Brain microvascular endothelial cell (primary cell): Measurements from ENCODE around the gene BTLA.
"Not testable (repeated sequence)": the region's sequence is repeated elsewhere in the genome, so short reads cannot be mapped to it uniquely, and the experiment has no call there.

Source experiments
- DNase-seq: peaks from one replicate; pipeline ENCODE4 v3.0.0-alpha.2; 2020
- H3K27ac ChIP-seq: fragments of 250-450 bp; sonication (Bioruptor Pico); 2 replicates; pipeline ENCODE4 v1.5.1; 2020; ENCODE audit warnings: mild to moderate bottlenecking, moderate library complexity
- H3K27me3 ChIP-seq: fragments of 250-450 bp; sonication (Bioruptor Pico); replicated peaks from 2 replicates; pipeline ENCODE4 v1.5.1; 2020; ENCODE audit warnings: mild to moderate bottlenecking
- H3K36me3 ChIP-seq: fragments of 250-450 bp; sonication (Bioruptor Pico); replicated peaks from 2 replicates; pipeline ENCODE4 v1.5.1; 2020; ENCODE audit warnings: mild to moderate bottlenecking
- H3K4me3 ChIP-seq: 2 replicates; pipeline ENCODE4 v1.5.1; 2011; ENCODE audit warnings: low read depth, mild to moderate bottlenecking, control low read depth, low read length, moderate library complexity
- in situ Hi-C: cut with HindIII; loops from 2 replicates; pipeline ENCODE4 v1.10.0; 2017; ENCODE audit warnings: low sequenced_read_pairs, low pct_ligation_motif_present
- TF ChIP-seq, protein P1 (sequence below): IDR thresholded peaks from 2 replicates; pipeline ENCODE4 v1.5.1; 2011; ENCODE audit warnings: low read depth, mild to moderate bottlenecking, moderate library complexity, low read length, control low read depth, inconsistent platforms; ENCODE audit errors: missing control alignments

BTLA gene

DNA sequence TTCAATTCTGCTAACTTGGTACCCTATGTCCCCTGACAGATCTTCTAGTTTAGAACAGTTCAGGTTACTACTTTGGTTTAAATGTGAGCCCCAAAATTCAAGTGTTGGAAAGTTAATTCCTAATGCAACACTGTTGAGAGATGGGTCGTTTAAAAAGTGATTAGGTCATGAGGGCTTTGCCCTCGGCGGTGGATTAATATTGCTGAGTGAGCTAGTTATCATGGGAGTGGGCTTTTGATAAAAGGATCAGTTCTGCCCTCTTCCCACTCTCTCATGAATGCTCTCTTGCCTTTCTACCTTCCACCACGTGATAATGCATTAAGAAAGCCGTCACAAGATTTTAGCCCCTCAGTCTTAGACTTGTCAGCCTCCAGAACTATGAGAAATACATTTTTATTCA lies 72.1 kb downstream of the BTLA start:
- in situ Hi-C loops: no loop called here
- no peak overlapping the region for H3K27ac ChIP-seq
- no peaks in the 10 kb centered on the region for H3K27me3 ChIP-seq
- H3K4me3 ChIP-seq: no peak overlapping the region
- DNase-seq: no peak
- TF ChIP-seq, protein P1, sequence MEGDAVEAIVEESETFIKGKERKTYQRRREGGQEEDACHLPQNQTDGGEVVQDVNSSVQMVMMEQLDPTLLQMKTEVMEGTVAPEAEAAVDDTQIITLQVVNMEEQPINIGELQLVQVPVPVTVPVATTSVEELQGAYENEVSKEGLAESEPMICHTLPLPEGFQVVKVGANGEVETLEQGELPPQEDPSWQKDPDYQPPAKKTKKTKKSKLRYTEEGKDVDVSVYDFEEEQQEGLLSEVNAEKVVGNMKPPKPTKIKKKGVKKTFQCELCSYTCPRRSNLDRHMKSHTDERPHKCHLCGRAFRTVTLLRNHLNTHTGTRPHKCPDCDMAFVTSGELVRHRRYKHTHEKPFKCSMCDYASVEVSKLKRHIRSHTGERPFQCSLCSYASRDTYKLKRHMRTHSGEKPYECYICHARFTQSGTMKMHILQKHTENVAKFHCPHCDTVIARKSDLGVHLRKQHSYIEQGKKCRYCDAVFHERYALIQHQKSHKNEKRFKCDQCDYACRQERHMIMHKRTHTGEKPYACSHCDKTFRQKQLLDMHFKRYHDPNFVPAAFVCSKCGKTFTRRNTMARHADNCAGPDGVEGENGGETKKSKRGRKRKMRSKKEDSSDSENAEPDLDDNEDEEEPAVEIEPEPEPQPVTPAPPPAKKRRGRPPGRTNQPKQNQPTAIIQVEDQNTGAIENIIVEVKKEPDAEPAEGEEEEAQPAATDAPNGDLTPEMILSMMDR: no peak
- H3K36me3 ChIP-seq: no peaks in the 10 kb centered on the region

DNA sequence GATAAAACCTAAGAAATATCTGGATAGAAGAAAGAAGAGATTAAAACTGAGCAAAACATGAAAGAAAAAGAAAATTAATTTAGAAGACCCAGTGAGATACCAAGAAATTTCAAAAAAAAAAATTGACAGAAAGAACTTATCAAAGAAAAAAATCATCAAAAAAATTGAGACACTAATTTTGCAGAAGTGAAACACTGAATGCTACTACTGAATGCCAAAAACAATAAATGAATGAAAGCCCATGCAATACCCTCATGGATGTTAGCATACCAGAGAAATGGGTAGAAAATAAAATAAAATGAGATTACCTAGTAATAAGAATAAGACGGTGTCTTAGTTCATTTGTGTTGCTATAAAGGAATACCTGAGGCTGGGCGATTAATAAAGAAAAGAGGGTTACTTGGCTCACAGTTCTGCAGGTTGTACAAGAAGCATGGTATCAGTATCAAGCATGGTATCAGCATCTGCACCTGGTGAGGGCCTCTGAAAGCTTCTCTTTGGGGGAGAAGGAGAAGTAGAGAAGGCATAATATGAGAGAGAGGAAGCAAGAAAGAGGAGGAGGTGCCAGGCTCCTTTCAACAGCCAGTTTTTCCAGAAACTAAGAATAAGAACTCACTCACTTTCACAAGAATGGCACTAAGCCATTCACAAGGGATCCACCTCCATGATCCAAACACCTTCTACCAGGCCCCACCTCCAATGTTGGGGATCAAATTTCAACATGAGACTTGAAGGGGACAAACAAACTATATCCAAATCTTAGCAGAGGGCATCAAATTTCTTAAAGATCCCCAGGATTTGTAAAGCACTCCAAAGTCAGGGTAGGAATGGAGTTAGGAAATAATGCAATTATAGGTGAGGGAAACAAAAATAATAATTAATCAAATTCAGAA lies 73.2 kb downstream of the BTLA start:
- Histone ChIP-seq H3K36me3 (no peaks in the 10 kb centered on the region), H3K4me3 (no peak overlapping the region), H3K27me3 (no peaks in the 10 kb centered on the region), H3K27ac (no peak overlapping the region)
- no peak for DNase-seq
- TF ChIP-seq, protein P1: no peak
- in situ Hi-C loops: no loop called here

GRCh38 chr3:112425382-112425781 lies 73.9 kb downstream of the BTLA start:
- Histone ChIP-seq H3K27ac (no peak overlapping the region), H3K36me3 (no peaks in the 10 kb centered on the region), H3K4me3 (no peak overlapping the region), H3K27me3 (no peaks in the 10 kb centered on the region)
- no peak for DNase-seq
- TF ChIP-seq, protein P1: no peak
- in situ Hi-C loops: no loop called here

DNA sequence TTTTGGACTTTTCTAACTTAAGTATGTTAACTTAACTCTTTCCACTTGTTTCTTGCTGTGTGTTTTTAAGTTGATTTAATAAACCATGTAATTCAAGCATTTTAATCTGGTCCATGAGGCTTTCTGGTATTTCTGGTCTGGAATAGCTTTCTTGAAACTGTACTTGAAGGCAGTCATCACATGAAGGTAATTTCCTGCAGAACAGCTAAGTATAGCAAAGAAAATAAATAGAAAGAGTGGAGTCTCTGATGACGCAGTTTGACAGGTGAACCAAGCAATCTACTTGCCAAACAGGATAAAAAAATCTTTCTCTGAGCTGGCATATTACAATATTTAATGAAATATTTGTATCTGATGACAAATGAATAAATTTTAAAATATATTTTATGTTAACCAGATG lies 74.9 kb downstream of the BTLA start:
- H3K27me3 ChIP-seq: no peaks in the 10 kb centered on the region
- H3K27ac ChIP-seq: no peak overlapping the region
- H3K36me3 ChIP-seq: no peaks in the 10 kb centered on the region
- TF ChIP-seq, protein P1: no peak
- in situ Hi-C loops: no loop called here
- H3K4me3 ChIP-seq: no peak overlapping the region
- no peak for DNase-seq

- in situ Hi-C loops, DNase-seq, H3K4me3 ChIP-seq: not testable (repeated sequence)
Measured at GRCh38 chr3:112422921-112423320, 76.4 kb downstream of the BTLA start.

DNA sequence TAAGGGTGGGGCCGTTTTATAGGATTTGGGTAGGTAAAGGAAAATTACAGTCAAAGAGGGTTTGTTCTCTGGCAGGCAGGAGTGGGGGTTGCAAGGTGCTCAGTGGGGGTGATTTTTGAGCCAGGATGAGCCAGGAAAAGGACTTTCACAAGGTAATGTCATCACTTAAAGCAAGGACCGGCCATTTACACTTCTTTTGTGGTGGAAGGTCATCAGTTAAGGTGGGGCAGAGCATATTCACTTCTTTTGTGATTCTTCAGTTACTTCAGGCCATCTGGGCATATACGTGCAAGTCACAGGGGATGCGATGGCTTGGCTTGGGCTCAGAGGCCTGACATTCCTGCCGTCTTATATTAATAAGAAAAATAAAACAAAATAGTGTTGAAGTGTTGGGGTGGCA lies 80.7 kb downstream of the BTLA start:
- DNase-seq, in situ Hi-C loops, H3K27me3 ChIP-seq, H3K4me3 ChIP-seq, H3K27ac ChIP-seq, H3K36me3 ChIP-seq: not testable (repeated sequence)

More at GRCh38 chr3:112422921-112423320, 76.4 kb downstream of the BTLA start:
- not testable (repeated sequence) for H3K27me3 ChIP-seq, H3K36me3 ChIP-seq, H3K27ac ChIP-seq

DNA sequence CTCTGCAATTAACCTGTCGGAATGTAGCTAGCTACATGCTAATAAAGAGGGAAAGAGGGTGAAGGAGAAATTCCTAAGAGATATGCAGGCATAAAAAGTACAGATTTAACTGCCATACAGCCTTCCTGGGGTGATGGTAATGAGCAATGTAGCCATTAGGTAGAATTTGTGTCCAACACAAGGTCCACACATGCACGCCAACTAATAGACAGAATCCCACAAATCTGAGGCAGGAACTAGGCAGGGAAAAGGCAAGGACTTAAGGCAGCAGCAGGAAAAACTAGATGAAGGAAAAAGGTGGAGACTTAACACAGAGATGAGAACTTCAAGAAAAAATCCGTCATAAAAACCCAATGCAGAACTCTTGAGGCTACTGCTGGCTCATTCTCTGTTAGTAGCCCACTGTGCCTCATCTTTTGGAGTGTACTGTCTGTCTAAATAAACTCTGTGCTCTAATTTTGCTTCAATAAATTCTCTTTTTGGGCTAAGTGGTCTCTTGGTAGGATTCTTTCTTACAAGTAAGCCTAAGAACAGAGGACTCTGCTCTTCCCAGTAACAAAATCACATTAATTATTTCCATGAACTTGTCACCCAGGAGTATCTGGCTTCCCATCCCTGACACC lies 81.5 kb downstream of the BTLA start:
- TF ChIP-seq, protein P1: no peak
- Histone ChIP-seq H3K27me3 (no peaks in the 10 kb centered on the region), H3K36me3 (no peaks in the 10 kb centered on the region), H3K4me3 (no peak overlapping the region), H3K27ac (no peak overlapping the region)
- in situ Hi-C loops: no loop called here
- DNase-seq: no peak
